Dermis microvascular lymphatic vessel endothelial cell (primary cell): Measurements from ENCODE around the gene USP4. TPM values are rescaled to one million over a fixed set of nuclear protein-coding genes. Genes with fewer than 3 reads are reported as not detected.
"Not testable (repeated sequence)": the region's sequence is repeated elsewhere in the genome, so short reads cannot be mapped to it uniquely, and the experiment has no call there.

Source experiments
- DNase-seq, 2 donors: peaks; one replicate each; pipeline versions ENCODE4 v3.0.0 to v3.0.0-alpha.2; 2010; ENCODE audit warnings: low read depth in 2 of 2
- total RNA-seq: library from RNA; depleted of rRNA; stranded (reverse); fragments of >200 nt; gene quantifications from 2 replicates; pipeline ENCODE4 v1.2.1, GENCODE V29; 2014

The USP4 gene
- total RNA-seq, 1 donor from 2014 or later, result 20.4 TPM

- DNase-seq, result peak in 1 of 2 donors; percentile 21
These were observed 91.0 kb downstream of the USP4 start for GRCh38 chr3:49248840-49249227.

DNA sequence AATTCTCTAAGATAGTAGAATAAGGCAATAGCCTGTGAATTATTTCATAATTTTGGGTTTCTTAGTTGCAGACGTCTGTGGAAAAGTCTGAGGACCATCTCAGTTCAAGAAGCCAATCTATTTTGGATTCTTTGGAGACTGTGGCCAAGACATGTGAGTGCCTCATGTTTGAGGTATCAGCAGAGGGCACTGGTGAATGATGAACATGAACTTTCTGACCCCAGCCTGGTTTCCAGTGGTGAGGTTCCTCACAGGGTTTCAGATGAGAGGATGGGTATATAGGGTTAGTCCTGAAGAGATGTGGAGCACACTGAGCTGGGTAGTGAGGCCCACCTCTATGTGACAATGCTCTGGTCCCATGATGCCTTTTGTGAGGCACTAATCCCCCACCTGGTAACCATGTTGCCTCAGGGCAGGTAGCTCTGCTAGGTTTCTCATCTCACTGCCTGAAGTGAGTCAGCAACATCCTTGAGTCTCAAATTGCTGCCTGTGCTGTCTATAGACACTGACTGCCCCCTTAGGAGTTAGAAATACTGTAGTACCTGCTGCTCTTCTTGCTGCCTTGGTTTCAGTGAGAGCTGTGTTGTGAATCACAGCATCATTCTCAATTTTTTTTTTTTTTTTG is 95.2 kb downstream of the USP4 start:
- no peak for DNase-seq

DNA sequence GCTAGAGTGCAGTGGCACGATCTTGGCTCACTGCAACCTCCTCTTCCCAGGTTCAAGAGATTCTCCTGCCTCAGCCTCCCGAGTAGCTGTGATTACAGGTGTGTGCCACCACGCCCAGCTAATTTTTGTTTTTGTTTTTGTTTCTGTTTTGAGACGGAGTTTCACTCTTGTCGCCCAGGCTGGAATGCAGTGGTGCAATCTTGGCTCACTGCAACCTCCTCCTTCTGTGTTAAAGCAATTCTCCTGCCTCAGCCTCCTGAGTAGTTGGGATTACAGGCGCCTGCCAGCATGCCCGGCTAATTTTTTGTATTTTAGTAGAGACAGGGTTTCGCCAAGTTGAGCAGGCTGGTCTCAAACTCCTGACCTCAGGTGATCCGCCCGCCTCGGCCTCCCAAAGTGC is 99.8 kb downstream of the USP4 start:
- not testable (repeated sequence) for DNase-seq

- peak; percentile 24 to 95 for DNase-seq
These were observed 101.4 kb downstream of the USP4 start for GRCh38 chr3:49238274-49239127.

GRCh38 chr3:49237344-49237743 is 102.5 kb downstream of the USP4 start:
- DNase-seq, result no peak

DNA sequence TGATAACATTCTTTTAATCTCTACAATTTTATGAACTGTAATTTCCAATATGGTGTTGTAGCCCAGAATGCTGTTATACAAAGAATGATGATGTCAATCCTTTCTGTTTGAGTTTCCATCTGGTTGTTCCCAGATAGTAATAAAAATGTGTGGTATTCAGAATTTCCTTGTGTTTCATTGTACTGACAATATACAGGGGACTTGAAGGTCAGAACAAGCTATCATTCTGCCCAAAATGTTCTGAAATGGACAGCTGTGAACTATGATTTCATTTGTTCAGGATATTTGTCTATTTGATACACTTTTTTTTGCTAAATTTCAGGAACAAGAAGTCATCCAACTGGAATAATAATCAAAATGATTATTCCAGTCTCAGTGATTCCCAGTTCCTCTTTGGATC is 103.6 kb downstream of the USP4 start:
- peak; percentile 58 to 68 for DNase-seq

DNA sequence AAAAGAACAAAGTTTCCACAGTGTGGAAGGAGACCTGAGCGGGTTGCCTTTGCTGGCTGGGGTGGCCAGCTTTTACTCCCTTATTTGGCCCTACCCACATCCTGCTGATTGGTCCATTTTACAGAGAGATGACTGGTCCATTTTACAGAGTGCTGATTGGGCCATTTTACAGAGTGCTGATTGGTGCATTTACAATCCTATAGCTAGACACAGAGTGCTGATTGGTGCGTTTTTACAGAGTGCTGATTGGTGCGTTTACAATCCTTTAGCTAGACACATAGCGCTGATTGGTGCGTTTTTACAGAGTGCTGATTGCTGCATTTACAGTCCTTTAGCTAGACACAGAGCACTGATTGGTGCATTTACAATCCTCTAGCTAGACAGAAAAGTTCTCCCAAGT is 111.0 kb downstream of the USP4 start:
- not testable (repeated sequence) for DNase-seq

Other genes starting within 250 kb of the USP4 start
- gene QRICH1, start 246.0 kb downstream of the USP4 start, total RNA-seq, result 52.0 and 54.0 TPM in 2 replicates
- 339 and 536 TPM in 2 replicates for gene QARS1, start 235.3 kb downstream of the USP4 start, total RNA-seq
- 30.4 and 41.0 TPM in 2 replicates for gene USP19, start 219.2 kb downstream of the USP4 start, total RNA-seq
- 657 and 1,145 TPM in 2 replicates for gene LAMB2, start 207.0 kb downstream of the USP4 start, total RNA-seq
- 11.8 and 19.5 TPM in 2 replicates for gene CCDC71, start 173.7 kb downstream of the USP4 start, total RNA-seq
- gene KLHDC8B, start 168.5 kb downstream of the USP4 start, total RNA-seq, result 47.4 and 78.3 TPM in 2 replicates
- gene C3orf62, start 62.8 kb downstream of the USP4 start, total RNA-seq, result 1.3 and 3.7 TPM in 2 replicates
- gene GPX1, start 18.3 kb upstream of the USP4 start, total RNA-seq, result 512 and 672 TPM in 2 replicates
- 572 and 586 TPM in 2 replicates for gene RHOA, start 71.9 kb upstream of the USP4 start, total RNA-seq
- 13.1 and 22.6 TPM in 2 replicates for gene TCTA, start 72.4 kb upstream of the USP4 start, total RNA-seq
- gene AMT, start 82.4 kb upstream of the USP4 start, total RNA-seq, result 0.26 and 0.51 TPM in 2 replicates
- 3.7 and 9.9 TPM in 2 replicates for gene NICN1, start 89.3 kb upstream of the USP4 start, total RNA-seq
- 26.1 and 32.4 TPM in 2 replicates for gene DAG1, start 130.2 kb upstream of the USP4 start, total RNA-seq
- gene BSN, start 214.4 kb upstream of the USP4 start, total RNA-seq, result under 0.01 TPM in 2 replicates